Activated CD8-positive, alpha-beta memory T cell treated with anti-CD3 and anti-CD28 coated beads for 1 hour (primary cell): ENCODE measurements around the gene FBP2.

Experiments used
- DNase-seq, 2 donors: peaks; one replicate each; pipeline ENCODE4 v3.0.0-alpha.2; 2020; ENCODE audit warnings: low read depth in 1 of 2; ENCODE audit errors: extremely low read depth in 1 of 2

FBP2 gene

DNA sequence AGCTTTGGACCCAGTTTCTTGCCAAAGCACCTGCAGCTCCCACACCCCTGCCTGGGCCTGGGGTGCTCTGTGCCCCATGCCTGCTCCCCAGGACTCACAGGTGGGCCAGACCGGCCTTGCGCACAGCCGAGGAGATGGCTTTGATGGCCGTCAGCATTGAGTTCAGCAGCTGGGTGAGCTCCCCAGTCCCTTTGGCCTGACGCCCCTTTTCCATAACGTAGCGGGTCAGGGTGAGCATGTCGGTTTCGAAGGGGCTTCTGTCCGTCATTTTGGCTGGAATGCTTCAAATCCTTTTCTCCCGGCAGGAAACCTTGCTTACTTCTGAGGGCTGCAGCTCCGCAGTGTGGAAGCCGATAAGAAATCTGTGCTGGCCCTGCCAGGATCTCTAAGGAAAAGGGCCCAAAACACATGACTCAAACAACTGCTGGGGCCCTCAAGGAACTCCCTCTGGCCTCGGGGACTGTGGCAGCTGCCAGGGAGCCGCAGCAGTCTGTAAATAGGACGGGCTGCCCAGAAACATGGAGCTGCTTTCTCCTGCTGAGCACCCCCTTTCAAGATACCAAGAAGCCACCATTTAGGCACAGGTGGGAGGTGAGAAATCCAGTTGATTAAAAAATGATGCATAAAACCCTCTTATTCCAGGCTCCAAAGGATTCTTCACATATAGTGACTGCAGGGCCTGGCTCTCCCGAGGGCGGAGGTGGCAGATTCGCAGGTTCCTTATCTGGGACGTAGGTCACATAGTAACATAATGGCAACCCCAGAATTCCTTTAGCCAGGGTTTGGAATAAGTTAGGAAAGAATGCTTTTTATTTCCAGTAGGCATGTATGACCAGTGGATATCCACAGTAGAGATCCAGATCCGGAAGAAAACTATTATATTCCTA, at the start of gene FBP2:
FBP2 (minus strand) TSS at position 366 of the 887 bp plus-strand sequence; CDS start at position 268, 98 bp downstream.
- DNase-seq = no peak

DNA sequence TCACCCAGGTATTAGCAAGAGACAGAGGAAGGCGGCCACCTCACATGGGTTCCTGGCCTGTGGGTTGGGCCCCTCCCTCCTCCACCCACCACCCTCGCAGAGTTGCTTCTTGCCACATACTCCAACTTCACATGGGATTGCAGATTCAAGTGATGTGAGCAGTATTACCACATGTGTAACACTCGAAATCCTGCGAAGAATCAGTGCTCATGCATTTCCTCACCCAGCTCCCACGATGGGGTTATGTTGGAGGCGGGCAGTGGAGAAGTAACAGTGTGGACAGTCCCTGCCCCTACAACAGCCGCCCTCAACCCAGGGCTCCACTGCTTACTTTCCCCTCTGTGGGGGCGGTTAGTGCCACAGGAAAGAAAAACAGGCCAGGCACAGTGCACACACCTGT, 49.6 kb upstream of the FBP2 start:
- no peak for DNase-seq

DNA sequence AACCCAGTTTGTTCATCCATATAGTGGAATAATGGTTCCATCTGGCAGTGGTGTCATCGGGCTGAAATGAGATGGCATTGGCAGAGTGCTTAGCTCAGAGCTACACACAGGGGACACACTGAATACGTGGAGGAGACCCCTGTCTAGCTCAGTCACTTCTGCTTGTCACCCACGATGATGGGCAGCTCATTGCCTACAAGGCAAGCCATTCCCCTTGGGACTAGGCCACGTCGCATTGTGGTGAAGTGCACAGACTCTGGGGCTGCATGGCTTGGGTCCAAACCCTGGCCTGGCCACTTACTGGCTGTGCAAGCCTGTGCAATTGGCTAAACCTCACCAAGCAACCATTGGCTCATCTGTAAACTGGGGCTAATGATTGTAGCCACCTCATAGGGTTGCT, 48.9 kb upstream of the FBP2 start:
- no peak for DNase-seq

DNA sequence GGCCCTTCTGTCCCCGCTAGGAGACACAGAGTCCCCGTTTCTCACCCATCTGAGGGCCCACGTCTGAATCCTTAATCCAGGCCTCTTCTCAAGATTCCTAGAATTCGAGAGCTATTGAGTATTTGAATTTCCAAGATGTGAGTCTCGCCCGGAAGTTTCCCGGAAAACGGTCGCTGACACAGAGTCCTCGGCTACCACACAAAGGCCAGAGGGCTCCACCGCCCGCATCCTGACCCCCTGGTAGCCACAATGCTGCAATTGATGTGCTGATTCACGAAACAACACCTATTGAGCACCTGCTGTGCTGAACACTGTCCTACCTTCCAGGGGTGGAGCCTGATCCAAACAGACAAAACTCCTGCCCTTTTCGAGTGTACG, 46.4 kb upstream of the FBP2 start:
- DNase-seq = no peak

DNA sequence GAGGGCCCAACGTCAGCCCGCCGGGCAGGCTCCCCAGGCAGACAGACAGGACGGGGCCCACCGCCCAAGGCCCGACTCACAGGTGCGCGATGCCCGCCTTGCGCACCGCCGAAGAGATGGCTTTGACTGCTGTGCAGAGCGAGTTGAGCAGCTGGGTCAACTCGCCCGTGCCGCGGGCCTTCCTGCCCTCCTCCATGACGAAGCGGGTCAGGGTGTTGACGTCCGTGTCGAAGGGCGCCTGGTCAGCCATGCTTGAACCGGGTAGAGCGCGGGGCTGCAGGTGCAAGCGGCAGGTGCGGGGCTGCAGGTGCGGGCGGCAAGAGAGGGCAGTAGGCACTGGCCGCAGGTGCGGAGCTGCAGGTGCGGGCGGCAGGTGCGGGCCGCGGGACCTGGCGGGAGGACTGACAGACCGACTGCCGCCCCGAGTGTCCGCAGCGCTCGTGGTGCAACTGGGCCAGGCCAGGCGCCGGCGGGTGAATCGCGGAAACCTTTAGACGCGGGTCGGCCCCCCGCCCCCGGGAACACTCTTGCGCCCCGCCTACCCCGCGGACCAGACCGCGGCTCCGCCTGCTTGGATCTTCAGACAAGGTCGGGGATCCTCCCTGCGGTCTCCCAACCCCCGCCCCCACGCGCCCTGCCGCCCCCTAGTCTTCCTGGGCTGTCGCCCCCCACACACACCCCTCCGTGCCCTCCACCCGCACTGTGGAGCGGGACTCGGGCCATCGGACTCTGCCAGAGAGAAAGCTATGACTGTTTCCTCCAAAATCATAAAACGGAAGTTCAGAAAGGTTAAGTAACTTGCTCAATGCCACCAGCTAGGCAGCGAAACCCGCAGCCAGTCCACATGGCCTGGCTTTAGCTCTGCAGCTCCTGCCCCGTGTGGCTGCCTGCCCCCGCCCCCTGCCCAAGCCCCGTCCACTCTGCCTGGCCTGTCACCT, 45.7 kb upstream of the FBP2 start, which contains the start of gene FBP1:
FBP1 (minus strand) TSS at position 458 of the 938 bp plus-strand sequence; CDS start at position 250, 208 bp downstream.
- peak in 1 of 2 donors; percentile 27 for DNase-seq

DNA sequence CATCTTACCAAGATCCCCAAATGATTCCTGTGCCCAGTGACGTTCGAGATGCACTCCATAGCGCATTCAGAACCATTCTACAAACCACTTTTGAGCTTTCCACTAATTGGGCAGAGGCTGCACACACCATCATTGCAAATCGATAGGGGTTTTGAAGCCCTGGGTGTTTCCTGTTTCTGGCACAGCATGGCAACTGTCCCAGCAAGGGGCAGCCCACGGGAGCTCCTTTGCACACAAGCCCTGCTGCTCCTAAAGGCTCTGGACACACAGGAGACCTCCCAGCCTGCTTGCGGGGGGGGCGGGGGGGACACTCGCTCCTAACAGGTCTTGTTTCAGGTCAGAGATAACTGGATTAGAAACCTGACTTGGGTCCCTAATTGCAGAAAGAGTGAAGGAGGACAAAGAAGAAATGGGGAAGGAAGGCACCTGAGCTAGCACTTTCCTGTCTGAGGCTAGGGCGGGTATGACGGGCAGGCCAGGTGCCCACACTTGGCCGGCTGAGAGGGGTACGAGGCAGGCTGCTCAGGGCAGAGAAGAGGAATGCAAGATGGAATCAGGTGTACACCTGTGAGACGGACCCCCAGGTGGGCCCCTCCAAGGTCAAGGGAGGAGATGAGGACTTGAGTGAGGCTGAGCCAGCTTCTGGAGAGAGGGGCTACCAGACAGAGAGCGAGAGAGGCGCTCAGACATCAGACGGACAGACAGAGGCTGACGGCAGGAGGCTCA, 44.9 kb upstream of the FBP2 start:
- no peak for DNase-seq

DNA sequence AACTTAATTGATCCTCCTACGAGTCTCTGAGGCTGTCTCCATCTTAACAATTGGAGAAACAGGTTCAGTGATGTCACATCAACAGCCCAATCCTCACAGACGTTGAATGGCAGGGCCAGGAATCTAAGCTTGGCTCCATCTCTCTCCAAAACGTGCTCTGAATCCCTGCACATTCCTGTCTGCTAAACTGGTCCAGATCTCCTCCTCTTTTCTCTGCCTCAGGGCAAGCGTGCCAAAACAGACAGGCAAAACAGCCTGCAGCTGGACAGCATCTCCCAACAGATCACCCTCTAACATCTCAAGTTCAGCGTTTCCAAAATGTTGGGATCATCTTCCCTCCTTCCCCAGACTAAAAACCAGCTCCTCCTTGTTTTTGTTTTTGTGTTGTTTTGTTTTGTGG, 39.1 kb upstream of the FBP2 start:
- DNase-seq = no peak

DNA sequence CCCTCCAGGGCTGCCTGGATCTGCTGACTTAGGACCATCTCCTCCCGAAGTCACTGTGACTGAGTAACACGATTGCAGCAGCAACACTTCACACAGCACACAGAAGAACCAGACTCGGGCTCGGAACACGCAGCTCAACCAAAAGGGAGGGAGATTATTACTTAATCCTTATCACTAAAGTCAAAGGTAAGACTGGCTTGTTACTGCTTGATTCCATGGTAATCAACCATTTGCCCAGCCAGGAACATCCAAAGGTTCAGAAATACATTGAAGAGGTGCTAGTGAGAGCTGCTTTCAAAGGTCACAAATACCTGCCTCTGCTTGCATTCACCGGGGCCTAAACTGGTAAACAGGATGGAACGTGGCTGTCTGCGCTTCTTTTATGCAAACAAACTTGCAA, 38.0 kb upstream of the FBP2 start:
- no peak for DNase-seq

DNA sequence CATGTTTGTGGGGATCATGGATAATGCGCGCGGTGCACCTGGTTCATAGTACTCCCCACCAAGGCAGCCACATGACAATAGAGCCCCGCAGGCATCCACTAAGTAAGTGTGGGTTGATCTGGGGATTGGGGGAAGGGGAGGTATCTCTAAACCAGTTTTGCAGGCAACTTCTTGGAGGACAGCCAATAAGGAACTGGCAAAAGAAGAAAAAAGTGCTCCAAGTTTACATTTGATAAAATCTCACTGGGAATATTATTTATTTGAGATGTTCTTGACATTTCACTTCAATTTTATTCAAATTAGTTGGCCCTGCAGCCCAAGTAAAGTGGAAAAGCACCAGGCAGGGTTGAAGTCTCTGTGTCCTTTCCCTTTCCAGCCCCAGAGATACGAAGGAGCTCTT, 37.2 kb upstream of the FBP2 start:
- no peak for DNase-seq

DNA sequence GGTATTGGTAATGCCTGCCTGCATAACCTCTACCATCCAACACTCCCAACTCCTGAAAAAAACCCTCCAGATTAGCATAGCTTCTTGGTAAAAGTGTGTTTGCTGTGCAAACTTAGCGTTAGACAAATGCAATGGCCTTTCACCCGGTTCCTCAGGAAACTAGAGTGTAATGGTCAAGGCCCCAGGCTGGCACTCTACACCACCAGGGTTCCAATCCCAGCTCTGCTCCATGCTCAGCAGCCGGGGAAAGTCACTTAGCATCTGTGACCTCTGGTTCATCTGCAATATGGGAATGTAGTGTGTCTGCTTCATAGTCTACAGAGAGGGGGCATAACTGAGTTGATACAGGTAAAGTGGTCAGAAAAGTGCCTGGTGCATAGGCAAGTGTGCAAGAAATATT, 36.7 kb upstream of the FBP2 start:
- no peak for DNase-seq

DNA sequence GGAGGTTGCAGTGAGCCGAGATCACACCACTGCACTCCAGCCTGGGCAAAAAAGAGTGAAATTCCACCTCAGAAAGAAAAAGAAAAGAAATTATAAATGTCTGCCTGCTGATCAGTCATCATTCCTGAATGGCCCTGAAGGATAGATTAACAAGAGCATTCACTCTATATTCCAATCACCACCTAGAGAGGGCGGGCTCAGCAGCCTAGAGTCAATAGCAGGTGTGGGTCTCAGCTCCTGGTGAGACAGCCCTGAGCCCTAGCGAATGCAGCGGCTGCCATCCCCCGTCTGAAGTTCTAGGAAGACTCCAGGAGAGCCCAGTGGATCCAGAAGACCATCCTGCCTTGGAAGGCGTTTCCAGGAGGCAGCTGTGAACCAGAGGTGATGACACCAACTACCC, 33.7 kb upstream of the FBP2 start:
- no peak for DNase-seq

DNA sequence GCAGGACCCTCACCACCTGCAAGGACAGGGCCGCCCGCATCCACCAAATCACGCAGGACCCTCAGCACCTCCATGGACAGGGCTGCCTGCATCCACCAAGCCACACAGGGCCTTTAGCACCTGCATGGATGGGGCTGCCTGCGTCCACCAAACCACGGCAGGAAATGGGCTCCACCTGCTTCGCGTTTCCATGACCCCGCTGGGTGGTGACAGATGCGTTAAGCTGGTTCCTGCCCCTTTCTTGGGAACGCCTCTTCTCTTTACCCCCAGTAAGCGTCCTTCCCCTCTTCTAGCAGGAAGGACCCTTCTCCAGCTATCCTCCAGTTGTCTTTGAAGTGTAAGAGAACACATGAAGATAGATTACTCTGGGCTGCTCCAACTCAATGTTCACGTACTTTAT, 32.2 kb upstream of the FBP2 start:
- no peak for DNase-seq

DNA sequence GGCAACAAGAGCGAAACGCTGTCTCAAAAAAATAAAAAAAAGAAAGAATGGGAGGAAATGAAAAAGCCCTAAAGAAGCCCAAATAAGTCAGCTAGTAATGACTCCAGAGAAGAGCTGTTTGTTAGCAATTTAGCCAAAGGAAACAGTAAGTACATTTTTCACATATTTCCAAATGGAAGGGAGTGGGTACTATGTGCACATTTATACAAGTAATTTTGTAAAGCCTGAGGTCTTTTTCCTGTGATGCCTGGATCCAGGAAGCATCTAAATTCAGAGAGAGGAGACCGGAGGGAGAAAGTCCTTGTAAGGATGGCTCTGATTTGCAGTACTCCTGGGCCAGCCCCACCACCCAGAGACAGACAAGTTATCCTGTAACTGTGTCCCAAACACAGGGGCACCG, 31.0 kb upstream of the FBP2 start:
- no peak for DNase-seq

DNA sequence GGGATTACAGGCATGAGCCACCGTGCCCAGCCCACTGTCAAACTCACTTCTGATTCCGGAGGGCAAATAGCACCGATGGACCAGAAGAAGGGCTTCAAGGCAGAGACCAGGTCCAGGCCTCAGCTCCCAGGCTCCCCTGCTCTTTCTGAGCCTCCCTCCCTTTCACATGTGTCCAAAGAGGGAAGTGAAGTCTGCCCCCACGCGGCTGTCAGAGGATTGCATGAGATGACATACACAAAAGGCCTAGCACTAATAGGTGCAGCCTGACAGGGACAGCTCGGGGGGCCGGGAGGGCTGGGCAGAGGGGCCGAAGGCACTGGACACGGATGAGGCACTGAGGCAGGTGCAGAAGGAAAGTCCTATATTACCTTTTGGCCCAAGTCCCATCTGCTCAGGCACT, 29.6 kb upstream of the FBP2 start:
- no peak for DNase-seq

DNA sequence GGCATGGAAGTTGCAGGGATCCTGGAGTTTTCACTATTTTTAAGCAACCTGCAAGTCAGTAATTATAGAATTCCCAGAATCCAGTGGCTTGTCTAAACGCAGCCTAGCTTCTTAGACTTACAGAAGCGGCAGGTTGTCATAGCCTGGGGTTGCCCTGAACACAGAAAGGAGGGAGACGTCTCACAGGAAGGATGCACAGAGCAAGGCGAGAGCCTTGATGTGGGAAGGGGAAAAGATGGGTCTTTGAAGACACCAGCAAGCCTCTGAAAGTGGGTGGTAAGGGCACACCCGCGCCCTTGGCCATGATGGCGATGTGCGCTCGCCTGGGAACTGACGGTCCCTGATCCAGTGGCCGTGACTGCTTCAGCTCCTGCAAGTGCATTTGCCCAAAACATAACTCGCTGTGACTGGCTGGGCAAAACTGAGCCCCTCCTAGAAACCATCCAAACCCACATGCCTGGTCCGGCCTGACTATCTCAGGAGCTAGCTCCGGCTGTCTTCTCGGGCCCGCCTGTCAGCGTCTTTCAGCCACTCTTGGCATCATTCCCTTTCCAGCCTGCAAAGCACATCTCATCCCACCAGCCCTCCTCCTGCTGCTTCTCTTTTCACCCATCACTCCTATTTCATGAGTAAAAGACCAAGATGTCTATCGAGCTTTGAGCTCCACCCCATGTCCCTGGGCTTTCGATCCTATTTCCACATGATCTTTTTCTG, 28.6 kb upstream of the FBP2 start:
- no peak for DNase-seq

DNA sequence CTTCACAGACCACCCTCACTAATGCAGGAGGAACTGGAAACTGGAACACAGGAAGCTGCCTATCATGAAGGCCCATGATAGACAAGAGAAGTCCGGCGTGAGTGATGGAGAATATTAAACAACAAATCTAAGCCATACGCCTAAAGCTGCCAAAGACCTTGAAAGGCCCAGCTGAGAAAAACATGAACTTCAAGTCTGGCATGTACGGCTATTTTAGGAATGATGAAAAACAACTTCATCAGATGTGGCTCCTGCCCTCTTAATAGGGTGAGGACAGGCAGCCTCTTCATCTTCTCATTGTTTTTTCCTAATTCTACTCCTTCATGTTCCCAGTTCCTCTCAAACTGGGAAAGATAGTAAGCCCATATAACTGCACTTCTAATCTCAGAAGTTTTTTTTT, 25.4 kb upstream of the FBP2 start:
- DNase-seq = no peak

DNA sequence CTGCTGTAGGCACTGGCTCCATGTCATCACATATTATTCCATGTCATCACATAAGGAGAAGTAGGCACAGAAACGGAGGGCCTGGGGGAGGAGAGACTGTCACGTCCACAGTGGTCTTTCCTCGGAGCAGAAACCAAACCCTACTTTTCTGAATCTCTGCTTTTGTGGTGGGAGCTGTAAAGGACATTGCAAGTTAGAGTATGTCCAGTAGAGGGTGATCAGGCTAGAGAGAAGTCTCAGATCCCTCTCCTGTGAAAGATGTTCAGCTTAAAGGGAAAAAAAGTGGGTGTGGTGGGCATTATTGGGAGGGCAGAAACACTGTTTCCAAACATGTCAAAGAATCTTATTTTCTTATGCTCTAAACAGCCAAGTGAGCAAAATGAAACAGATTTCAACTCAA, 19.4 kb upstream of the FBP2 start:
- no peak for DNase-seq

DNA sequence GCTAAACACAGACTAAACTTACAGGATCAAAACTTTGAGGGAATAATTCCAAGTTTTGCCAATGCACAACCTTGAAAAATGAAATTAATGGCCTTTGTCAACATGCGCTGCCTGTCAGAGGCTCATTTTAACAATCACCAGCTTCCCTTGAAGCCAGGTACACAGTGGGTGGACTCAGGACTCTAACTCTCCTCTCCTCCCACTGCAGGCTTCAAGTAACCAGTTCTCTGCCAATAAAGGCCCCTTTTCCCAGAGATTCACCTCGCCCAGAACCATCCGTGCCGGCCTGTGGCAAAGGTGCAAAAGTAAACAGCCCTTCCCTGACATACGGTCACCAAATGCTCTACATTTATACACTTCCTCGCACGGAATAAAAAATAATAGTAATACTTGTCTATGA, 18.4 kb upstream of the FBP2 start:
- no peak for DNase-seq

DNA sequence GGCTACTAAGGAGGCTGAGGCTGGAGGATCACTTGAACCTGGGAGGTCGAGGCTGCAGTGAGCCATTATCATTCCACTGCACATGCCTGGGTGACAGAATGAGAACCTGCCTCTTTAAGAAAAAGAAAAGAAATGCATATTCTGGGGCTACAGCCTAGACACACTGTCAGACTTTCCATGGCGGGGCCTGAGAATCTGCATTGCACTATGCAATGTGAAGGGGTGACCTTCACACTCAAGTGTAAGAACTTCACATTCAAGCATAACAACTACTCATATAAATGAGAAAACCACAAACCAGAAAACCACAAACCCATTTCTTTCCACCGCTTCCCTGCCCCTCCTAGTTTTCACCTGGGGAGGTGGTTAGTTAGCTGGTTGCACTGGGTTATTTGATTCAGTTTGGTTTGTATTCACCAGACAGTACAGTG, 18.0 kb upstream of the FBP2 start:
- DNase-seq = no peak

DNA sequence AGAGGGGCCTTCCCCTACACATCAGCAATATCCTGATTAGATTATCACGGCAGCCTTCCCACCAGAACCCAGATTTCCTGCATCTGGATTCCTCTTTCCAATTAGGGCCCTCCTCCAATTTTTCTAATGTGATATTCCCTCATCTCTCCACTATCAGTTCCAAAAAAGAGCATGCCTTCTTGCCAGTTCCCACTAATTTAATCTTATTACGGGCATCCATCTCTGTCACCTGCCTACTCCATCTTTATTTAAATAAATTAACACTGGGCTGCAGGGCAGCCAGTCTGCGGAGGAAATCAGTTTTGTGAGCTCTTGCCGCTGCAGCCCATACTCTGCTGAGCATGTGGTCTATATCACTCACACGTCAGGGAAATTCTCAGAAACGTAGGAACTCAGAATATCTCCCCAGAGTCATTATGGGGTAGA, 16.6 kb upstream of the FBP2 start:
- no peak for DNase-seq

DNA sequence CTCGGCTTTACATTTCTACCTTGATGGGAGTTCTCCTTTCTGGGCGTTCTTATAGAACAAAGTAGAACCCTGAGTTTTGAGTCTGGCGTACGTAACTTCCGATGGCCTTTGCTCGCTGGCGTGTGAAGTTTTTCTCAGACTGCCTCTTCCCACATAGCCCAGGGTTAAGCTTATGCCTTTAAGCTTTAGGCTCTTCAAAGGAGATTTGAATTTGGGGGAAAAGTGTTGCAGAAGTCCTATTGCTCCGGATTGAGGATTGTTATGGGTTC, 13.7 kb upstream of the FBP2 start:
- DNase-seq = no peak
